BE2C (cell line): Measurements from ENCODE around the gene SLC5A11.
"Not testable (repeated sequence)": the region's sequence is repeated elsewhere in the genome, so short reads cannot be mapped to it uniquely, and the experiment has no call there.

Source experiments
- DNase-seq: peaks from one replicate; pipeline ENCODE4 v3.0.0-alpha.2; 2020
- H3K27me3 ChIP-seq: fragments of 250-450 bp; sonication (Bioruptor Pico); 2 replicates; pipeline ENCODE4 v1.5.1; 2020; ENCODE audit warnings: mild to moderate bottlenecking
- H3K36me3 ChIP-seq: fragments of 250-450 bp; sonication (Bioruptor Pico); 2 replicates; pipeline ENCODE4 v1.5.1; 2020; ENCODE audit warnings: mild to moderate bottlenecking
- H3K4me1 ChIP-seq: fragments of 250-450 bp; sonication (Bioruptor Pico); 2 replicates; pipeline ENCODE4 v1.5.1; 2020
- H3K4me3 ChIP-seq: 2 replicates; pipeline ENCODE4 v1.5.1; 2011; ENCODE audit warnings: low read depth, low read length
- H3K9me3 ChIP-seq: fragments of 250-450 bp; sonication (Bioruptor Pico); 2 replicates; pipeline ENCODE4 v1.5.1; 2020
- CTCF ChIP-seq: IDR thresholded peaks from 2 replicates; pipeline ENCODE4 v1.5.1; 2012; ENCODE audit warnings: mild to moderate bottlenecking, low read depth, low read length

SLC5A11 gene

GRCh38 chr16:24853830-24854229, 8.1 kb downstream of the SLC5A11 start:
- no peaks in the 10 kb centered on the region for H3K27me3 ChIP-seq
- DNase-seq: peak; percentile 78
- no peaks in the 10 kb centered on the region for H3K9me3 ChIP-seq
- peak overlapping the region; percentile 54 for H3K4me3 ChIP-seq
- H3K36me3 ChIP-seq: no peaks in the 10 kb centered on the region
- H3K4me1 ChIP-seq: no peaks in the 10 kb centered on the region
- TF ChIP-seq CTCF: no peak

GRCh38 chr16:24854607-24855171, 8.9 kb downstream of the SLC5A11 start:
- no peak for TF ChIP-seq CTCF
- no peak overlapping the region for H3K4me3 ChIP-seq
- no peaks in the 10 kb centered on the region for H3K27me3 ChIP-seq
- H3K36me3 ChIP-seq: no peaks in the 10 kb centered on the region
- no peak for DNase-seq
- no peaks in the 10 kb centered on the region for H3K9me3 ChIP-seq
- H3K4me1 ChIP-seq: no peaks in the 10 kb centered on the region

GRCh38 chr16:24855678-24856077, 9.9 kb downstream of the SLC5A11 start:
- Histone ChIP-seq H3K27me3 (no peaks in the 10 kb centered on the region), H3K9me3 (no peaks in the 10 kb centered on the region), H3K4me1 (no peaks in the 10 kb centered on the region), H3K4me3 (no peak overlapping the region), H3K36me3 (no peaks in the 10 kb centered on the region)
- TF ChIP-seq CTCF: no peak
- DNase-seq: no peak

- not testable (repeated sequence) for H3K4me1 ChIP-seq, H3K4me3 ChIP-seq, DNase-seq, H3K9me3 ChIP-seq, H3K27me3 ChIP-seq, H3K36me3 ChIP-seq
Observed at GRCh38 chr16:24856871-24857270, 11.1 kb downstream of the SLC5A11 start.

- H3K4me1 ChIP-seq: no peaks in the 10 kb centered on the region
- H3K36me3 ChIP-seq: no peaks in the 10 kb centered on the region
- H3K27me3 ChIP-seq: no peaks in the 10 kb centered on the region
- peak; percentile 16 for DNase-seq
- TF ChIP-seq CTCF: no peak
- H3K9me3 ChIP-seq: no peaks in the 10 kb centered on the region
- H3K4me3 ChIP-seq: no peak overlapping the region
Observed at GRCh38 chr16:24858219-24859041, 12.7 kb downstream of the SLC5A11 start.

- Histone ChIP-seq H3K4me3 (no peak overlapping the region), H3K4me1 (no peaks in the 10 kb centered on the region), H3K27me3 (no peaks in the 10 kb centered on the region), H3K9me3 (no peaks in the 10 kb centered on the region; the same call in 1 of the 2 replicates), H3K36me3 (no peaks in the 10 kb centered on the region)
- no peak for DNase-seq
- TF ChIP-seq CTCF: no peak
Observed at GRCh38 chr16:24861461-24861860, 15.7 kb downstream of the SLC5A11 start.
